ENCODE data around the gene TP53I11.

Gene TP53I11

DNA sequence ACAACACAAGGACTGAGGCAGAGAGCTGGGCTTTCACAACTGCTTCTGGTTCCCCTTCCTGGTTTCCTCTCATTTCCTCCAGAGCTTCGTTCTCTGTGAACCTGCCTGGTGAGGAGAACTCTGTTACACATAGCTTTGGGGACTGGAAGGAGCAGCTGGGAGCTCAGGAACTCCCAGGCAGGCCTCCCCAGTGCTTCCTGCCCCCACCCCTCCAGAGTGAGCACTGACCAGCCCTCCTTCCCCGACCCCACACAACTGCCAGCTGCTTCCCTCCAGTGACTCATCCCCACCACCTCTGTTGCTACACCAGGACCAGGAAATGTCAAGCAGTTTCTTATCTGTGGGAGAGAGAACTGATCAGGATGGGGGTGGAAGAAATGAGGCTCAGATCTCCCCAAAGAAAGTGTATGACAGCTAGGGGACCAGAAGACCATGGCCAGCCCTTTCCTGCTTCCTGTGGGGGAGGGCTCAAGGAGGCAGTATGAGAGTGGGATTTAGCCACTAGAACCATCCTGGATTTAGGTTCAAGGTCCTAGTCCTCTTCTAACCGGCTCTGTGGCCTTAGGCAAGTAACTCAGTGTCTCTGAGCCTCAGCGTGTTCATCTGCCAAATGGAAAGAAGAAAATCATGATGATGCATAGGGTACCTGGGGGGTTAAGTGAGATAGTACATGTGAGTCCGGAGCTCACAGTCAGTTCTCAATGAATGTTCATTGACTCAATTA lies 4.5 kb upstream of the TP53I11 start:
- DNase-seq = no peak

DNA sequence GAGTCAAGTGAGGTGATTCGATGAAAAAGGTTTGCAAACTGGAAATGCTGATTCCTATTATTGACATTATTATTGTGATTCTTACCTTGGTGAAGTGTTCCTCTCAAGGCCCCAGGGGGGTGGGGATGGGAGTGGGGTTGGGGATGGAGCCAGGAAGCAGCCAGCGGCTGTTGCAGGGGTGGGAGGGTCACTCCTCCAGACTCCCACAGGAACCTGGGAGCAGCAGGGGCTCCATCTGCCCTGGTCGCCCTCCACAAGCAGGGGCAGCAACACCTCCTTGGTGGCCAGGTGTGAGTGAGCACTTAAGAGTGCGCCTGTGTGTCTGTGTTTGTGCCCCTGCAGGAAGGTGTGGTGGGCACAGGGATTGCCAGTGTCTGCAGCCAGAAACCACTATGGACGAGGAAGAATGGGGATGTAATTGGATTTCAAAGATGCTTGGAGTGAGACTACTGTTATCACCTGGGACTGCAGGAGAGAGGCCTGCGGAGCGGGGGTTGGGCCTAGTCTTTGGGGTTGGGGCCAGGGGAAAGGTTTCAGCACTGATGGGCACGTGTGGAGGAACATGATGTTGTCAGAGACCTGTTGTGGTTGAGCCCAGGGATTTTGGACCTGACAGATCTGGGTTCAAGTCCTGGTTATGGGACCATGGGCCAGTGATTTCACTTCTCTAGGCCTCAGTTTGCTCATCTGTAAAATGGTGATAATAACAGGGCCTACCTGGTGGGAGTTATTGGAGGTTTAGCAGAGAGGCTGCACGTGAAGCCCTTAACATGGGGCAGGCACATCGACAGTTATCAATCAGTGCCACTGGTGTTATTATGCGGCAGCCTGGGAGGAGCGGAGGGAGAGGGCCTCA lies 3.6 kb upstream of the TP53I11 start:
- DNase-seq = no peak

DNA sequence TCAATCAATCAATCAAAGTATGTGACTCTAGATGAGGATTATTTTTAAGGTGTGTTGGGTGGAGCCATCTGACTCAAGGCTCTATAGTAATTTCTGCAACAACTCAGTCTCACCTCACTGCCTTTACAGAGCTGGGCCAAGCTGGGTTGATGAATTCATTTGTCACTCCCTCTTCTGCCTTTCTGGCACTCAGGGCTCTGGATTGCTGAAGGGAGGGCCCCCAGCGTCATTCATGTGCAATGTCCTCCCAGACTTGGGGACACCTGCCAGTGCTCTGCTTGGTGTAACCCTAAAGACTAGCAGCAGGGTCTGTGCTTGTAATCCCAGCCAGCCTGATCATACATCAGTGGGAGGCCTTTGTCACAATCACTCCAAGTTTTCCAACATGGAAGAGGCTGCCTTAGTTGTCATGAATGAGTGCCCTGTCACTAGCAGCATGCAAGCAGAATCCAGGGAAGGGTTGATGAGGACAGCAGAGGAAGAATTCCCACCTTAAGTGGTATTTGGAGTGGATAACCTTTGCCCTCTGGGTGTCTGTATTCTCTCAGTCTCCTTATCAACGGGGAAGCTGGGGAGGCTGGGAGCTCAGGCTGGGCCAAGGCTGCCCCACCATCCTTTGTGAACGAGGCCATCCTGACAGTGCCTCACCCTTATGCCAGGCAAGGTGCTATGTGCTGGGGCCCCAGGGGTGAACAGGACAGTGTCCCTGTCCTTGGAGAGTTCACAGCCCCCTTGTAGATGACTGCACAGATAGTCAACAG lies 2.0 kb upstream of the TP53I11 start:
- DNase-seq = no peak

DNA sequence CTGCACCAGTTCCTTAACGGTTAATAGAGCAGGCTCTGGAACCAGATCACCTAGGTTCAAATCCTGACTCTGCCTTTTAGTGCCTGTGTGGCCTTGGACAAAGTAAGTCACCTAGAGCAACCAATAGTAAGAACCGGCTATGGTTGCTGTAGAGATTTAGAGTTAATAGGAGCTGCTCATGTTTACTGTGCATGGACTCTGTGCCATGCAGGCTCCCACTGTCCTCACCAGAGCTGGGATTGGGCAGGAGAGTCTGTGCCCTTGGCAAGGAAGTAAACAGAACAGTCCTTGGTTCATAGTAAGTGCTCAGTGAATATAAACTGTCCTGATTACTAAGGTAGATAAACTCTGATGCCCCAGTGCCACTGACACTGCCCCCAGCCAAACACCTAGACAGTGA lies 1.4 kb upstream of the TP53I11 start:
- DNase-seq = no peak

DNA sequence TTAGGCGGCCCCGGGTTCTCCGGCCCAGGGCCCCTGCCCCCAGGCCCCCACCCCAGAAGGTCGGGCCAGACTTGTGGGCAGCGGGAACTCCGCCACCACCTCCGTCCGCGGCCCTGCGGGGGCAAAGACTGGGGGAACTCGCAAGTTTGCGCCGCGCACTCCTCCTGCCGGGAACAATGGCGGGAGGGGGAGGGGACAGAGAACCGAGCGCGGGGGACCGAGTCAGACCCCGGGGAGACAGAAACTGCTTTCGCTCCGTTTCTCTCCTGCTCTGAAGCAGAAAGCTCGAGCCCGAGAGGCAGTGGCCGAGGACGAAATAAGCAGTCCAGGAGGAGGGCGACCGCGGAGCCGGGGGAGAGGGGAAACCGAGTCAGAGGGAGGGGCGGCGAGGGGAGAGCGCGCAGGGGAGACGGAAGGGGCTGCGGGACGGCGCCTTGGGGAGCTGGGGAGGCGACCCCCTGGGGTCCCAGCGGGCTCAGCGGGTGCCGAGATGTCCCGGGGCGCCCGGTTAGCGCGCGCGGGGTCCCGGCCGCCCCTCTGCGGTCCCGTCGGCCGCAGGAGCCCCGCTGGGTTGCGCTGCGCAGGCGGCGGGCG lies 555 bp downstream of the TP53I11 start:
- no peak for DNase-seq

DNA sequence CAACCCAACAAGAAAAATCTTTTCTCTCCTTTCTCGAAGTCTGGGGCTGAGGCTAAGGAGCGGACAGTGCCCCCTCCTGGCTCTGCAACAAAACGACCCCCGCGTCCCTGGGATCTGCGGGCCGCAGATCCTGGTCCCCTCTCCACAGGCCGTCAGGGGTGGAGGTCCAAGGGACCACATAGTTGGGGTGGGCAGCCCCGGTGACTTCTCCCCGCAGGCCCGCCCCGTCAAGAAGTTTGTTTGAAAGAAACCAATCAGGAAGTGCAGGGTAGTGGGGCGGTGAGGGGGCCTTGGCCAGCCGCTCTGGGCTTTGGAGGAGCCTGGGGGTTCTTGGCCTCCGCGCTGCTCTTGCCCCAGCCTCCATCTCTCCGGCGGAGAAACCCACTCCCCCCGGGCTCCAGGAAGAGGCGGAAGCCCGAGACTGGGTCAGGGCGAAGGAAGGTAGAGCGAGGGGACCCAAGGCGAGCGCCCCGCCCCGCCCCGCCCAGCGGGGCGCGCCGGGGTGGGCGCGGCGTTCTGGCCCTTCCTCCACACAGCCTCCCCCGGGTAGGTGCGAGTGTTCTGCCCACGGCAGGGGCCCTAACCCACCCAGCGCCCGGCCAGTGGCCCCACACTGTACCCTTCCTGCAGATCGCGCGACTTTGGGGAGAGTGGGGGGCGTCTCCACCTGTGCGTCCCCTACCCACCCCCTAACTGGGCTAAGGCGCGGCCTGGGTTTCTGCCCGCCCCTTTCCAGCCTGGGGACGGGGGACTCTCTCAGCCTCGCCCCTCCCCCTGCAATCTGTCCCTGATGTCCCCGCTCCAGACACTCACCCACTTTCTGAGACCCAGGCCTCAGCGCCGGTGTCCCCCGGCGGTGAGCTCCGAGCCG lies 1.3 kb downstream of the TP53I11 start:
- DNase-seq = no peak

DNA sequence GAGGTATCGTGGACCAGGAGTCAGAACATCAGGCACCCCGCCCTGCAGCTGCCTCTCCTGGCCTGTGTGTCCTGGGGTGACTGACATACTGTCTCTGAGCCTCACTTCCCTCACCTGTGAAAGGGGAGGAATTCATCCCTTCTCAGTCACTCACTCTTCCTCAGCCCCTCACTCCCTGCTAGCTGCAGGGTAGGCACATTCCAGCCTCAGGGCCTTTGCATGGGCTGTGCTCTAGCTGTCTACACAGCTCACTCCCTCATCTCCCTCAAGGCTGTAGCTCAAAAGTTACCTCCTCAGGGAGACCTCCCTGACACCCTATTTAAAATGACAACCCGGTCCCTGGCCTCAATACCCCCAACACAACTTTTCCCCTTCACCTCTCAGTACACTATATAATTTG lies 2.5 kb downstream of the TP53I11 start:
- no peak for DNase-seq

DNA sequence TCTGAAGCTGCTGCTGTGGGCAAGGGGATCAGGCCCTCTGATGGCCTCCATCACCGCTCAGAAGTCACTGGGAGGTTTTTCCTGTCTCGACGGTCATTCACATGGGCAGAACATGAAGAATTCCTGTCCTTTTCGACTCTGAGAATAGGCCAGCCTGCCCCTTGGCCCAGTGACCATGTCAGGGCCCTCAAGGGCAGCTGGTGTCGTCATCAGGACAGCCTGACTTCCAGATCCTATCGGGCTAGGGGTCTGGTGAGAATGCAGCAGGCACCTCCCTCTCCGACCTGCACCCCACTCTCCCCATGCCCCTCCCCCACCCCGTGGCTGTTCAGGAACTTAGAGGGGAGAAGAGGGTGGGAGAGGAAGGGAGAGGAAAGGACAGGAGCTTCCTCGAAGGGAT lies 3.6 kb downstream of the TP53I11 start:
- no peak for DNase-seq

DNA sequence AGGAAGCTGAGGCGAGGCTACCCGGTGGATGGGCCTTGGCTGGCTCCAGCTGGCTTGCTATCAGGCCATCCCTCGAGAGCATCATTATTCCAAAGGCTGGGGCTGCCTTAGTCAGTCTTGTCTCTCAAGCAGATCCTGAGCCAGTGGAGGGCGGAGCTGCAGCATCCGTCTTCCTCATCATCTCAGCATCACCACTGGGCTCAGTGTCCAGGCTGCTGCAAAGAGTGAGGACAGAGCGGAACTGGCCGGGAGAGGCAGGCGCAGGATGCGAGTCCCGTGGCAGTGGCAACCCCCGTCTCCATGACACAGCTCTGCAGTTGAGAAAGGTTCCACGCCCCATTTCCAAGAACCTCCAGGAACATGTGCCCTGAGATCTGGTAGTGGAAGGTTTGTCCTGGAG lies 4.4 kb downstream of the TP53I11 start:
- DNase-seq = no peak

DNA sequence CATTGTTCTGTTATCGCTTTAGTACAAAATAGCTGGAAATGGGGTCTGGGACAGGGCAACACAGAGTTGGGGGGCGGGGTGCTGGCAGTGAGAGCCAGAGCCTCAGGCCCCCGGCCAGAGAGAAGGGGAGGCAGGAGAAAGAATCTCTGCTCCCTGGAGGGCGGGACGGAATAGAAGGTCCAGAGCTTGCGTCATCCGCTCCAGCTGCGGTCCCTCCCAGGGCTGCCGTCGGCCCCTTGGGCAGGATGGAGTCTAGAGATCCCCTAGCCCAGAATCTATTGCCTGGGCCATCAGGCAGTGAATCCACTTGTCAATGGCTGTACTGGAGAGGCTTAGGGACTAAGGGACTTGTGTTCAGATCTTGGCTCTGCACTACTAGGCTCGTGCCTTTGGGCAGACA lies 5.0 kb downstream of the TP53I11 start:
- no peak for DNase-seq

DNA sequence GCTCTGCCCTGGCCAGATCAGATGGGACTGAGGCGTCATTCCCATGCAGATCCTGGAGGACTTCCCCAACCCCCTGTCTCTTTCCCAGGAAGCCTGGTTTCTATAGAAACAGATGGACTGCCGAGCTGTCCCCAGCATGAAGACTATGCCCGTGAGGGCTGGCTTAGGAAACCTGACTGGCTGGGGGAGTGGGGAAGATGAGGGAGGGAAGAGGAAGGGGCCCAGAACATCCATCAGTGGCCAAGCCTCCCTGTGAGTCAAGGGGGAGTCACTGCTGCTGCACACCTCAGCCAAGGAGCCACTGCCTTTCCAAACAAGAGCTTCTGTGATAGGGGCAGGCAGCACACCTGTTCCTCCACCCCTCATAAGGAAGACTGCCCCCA lies 5.8 kb downstream of the TP53I11 start:
- no peak for DNase-seq

DNA sequence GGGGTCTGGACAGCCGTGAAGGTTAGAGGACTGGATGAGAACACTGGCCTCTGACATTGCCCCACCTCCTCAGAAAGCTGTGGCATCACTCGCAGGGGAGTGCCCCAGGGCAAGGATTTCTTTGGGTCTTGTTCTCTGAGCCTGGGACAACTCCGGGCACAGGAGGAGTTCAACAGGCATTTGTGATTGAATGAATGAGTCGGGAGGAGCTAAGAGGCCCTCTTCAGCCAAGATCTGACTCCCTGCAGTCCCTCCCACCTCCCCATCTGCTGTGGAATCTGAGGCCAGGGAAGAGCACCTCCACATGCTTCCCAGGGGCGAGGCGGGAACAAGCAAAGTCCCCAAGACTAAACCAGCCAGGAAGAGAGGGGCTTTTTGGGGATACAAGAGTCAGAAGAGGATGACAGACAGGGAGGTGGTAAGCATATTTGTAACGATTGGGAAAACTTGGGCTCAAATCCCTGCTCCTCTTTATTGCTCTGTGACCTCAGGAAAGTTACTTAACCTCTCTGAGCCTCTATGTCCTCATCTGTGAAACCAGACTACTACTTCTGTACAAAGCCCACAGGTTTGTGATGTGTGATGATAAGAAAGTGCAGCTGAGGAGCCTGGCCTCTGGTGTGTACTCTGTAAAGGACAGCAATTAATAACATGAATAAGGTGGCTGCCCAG lies 6.4 kb downstream of the TP53I11 start:
- DNase-seq = no peak

DNA sequence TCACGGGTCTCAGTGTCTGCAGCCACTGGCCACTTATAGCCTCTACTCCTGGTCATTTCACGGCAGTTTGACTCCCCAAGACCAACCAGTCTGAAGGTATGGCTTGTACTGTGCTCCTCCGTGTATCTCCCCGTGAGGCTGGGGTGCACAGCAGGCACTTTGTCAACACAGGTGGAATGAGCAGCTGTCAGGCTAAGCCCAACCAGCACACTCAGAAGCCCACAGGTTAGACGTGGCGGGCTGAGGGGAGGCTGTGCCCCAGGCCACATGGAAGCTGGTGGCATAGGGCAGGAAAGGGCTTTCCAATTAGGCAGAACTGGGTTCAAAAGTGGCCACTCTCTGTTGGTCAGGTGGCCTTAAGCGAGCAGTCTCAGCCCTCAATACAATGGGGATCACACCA lies 7.0 kb downstream of the TP53I11 start:
- DNase-seq = no peak

DNA sequence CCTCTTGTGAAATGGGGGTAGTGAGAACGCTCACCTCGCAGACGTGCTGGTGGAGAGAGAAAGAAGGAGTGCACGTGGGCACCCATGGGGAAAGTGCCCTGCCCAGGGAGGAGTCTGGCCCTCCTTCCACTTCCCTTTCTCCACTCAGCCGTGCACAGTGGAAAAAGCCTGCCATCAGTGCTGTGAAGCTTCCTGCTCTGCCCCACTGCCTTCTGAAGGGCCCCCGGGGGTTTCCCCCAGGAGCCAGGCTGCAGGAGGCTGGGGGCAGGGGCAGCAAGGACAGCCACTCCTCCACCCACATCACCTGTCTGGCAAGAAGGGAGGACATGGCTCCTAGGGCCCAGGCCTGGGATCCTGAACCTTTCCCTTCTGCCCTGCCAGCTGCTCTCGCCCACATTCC lies 7.6 kb downstream of the TP53I11 start:
- DNase-seq = no peak

DNA sequence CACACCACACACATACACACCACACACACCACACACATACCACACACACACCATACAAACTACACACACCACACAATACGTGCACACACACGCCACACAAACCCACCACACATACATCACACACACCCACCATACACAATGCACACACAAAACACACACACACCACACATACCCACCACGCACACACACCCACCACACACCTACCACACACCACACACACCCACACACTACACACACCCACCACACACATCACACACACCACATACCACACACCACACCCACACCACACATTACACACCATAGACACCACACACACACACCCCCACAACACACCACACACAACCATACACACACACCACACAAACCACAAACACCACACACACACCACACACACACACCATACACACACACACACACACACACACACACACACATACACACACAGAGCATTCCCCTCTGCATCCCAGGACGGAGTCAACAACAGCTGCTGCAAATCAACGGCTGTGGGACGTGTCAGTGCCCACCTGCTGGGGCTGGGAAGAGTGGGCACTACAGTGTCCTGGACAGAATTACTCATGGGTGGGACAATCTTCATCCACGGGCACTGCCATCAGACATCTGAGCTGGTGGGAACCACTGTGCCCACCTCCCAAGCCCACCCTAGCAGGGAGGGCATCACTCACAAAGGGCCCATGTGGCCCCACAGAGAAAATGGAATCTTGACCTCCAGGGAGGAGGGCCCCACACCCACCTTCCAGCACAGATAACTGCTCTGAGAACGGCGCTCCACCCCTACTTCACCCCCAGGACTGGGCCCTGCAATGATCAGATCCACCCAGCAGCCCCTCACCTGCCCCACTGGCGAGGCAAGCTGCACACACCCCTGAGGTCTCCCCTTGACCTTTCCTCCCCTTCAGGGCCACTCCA lies 8.4 kb downstream of the TP53I11 start:
- DNase-seq = no peak

DNA sequence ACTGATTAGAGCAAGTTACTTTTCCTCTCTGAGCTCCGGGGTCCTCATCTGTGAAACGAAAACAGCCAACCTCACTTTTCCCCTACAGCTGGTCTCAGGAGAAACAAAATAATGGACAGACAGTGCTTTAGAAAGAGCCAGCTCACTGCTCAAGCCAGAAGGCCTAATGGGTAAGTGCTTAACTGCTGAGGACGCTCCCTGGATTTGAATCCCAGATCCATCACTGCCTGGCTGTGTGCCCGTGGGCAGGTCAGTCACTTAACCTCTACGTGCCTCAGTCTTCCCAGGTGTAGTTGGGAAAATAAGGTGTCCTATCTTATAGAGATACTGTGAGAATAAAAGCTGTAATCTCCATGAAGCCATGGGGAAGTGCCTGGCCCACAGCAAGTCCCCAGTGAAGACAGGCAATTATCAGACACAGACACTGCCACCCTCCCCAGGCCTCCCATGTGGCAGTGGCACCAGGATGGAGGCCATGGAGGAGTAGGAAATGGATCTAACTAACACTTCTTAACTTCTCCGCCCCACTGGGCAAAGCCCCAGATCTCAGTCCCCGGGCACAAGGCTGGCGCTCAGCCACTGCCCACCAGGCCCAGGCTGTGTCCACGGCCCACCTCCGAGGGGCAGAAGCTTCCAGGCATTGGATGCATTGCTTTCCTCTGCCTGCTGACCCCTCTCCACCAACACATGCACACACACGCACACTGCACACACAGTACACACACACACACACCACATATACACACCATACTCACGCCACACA lies 9.2 kb downstream of the TP53I11 start:
- DNase-seq = no peak

DNA sequence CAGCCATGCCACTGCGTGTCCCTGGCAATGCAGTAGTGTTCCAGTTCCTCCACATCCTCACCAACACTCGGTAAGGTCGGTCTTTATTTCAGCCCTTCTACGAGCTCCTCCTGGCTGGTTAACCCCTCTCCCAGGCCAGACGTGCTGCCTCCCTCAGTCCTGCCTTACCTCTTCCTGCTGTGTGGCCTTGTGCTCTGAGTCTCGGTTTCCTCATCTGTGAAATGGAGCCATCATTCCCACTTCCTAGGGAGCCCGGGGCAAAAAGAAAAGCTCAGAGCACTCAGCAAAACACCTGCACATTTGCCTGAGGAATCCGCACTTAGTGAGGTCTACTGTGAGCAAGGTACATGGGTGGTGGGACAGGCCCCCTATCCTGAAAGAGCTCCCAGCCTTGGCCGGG lies 9.8 kb downstream of the TP53I11 start:
- no peak for DNase-seq

DNA sequence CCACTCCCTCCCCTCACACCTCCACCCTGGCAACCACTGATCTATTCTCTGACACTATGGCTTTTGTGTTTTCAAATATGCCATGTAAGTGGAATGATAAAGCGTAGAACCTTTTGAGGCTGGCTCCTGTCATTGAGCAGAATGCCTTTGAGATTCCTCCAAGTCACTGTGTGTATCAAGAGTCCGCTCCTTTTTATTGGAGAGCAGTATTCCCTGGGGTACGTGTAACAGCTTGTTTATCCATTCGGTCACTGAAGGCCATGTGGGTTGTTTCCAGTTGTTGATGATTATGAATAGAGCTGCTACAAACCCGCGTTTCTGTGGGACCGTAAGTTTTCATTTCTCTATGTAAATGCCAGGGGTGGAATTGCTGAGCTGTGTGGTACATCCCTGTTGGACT lies 10.3 kb downstream of the TP53I11 start:
- DNase-seq = no peak

DNA sequence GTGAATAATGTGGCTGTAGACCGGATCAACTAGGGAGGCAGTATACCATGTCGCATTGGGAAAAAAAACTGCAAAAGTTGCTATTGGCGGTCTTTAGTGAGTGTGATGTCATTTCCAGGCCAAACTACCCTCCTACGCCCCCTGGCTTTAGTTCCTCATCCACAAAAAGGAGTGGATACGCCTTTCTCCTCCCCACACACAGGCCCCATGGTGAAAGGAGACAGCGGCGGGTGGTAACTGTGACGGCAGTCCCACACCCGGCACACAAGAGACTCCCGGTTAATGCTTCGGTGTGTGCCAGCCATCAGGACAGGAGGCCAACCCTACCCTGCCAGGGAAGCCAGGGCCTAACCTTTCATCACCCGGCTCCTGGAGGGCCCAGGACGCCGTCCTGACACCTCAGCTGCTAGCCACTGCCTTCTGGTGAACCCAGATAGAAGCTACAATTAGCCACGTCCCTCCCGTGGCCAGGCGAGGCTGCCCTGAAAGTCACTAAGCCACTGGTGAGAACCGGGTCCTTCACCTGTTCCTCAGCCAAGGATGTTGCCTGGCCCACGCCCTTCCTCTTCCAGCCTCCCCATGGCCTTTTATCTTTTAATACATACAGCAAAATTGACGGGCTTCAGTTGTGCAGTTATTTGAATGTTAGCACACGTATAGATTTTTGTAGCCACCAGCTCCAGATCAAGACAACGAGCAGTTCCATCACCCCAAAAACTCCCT lies 10.8 kb downstream of the TP53I11 start:
- DNase-seq = no peak

Measured in NCI-H1417 treated with DMSO at 0.1 percent for 48 hours (cell line).